ENCODE measurements around the gene MCC.

GRCh38 chr5:113123618-113124017 lies 364.6 kb downstream of the MCC start:
- no peak for TF ChIP-seq POLR2A (IDR thresholded peaks at IDR 0.05; ENCODE audit: low read length)
- no peak for TF ChIP-seq GATA1 (IDR thresholded peaks at IDR 0.05; ENCODE audit: low read depth, low read length)

Data from erythroblast (primary cell).